HCT116 (cell line): ENCODE measurements around the gene PRTG. TPM values are rescaled to one million over a fixed set of nuclear protein-coding genes. Genes with fewer than 3 reads are reported as not detected.

Experiments used
- ATAC-seq: fragments of 200-7000 bp; cut with Tn5 transposase; 2 replicates; pipeline ENCODE4 v1.9.1; 2020; ENCODE audit warnings: mild to moderate bottlenecking, moderate library complexity
- BruUV-seq: library from RNA; stranded (reverse); fragments of 400-500 nt; replicated peaks from 2 replicates; lab custom pipeline; 2021; lab: Mats Ljungman, UMichigan
- CTCF ChIA-PET: fragments of 300-600 bp; sonication (Branson Sonifier 250); formaldehyde crosslinking; loops from one replicate; lab custom pipeline; 2021; ENCODE audit warnings: antibody characterized with exemption; lab: Charles Lee
- POLR2A ChIA-PET: fragments of 300-600, 350-600 bp; sonication (Branson Sonifier 250); formaldehyde crosslinking; loops from one replicate; lab custom pipeline; 2021; ENCODE audit warnings: antibody characterized with exemption; lab: Charles Lee
- RAD21 ChIA-PET, 2 experiments: fragments of 300-600 bp; sonication (Branson Sonifier 250); formaldehyde crosslinking; loops; one replicate each; lab custom pipeline; 2023; ENCODE audit warnings: low total read pairs in 2 of 2; ENCODE audit not compliant: uncharacterized antibody in 2 of 2, unreplicated experiment in 2 of 2, low non-redundant PET in 1 of 2; lab: Charles Lee
- DNase-seq: peaks from one replicate; pipeline ENCODE4 v3.0.0-alpha.2; 2010; ENCODE audit warnings: low read depth, low spot score
- H2AFZ ChIP-seq: fragments of 200-600 bp; shearing (Covaris generic), sonication (generic); 2 replicates; pipeline ENCODE4 v1.6.1; 2017; ENCODE audit warnings: low read depth, mixed run types, mixed read lengths, antibody characterized with exemption, low read length; ENCODE audit not compliant: poor library complexity, severe bottlenecking
- H3K27ac ChIP-seq: 2 replicates; pipeline ENCODE4 v1.5.1; 2012; ENCODE audit warnings: low read depth, low read length
- H3K27me3 ChIP-seq: fragments of 200-600 bp; sonication (generic); 2 replicates; pipeline ENCODE4 v1.6.1; 2016; ENCODE audit warnings: mixed run types, low read length, mixed read lengths; ENCODE audit not compliant: insufficient read depth
- H3K36me3 ChIP-seq, 2 experiments: fragments of 200-500 bp in 1 of 2; fragments of 200-600 bp in 1 of 2; sonication (Bioruptor generic) in 1 of 2; sonication (generic) in 1 of 2; 2 replicates each; pipeline versions ENCODE4 v1.5.1 to v1.6.1; 2014 to 2016; ENCODE audit warnings: low read length in 2 of 2, inconsistent platforms in 1 of 2, mixed read lengths in 1 of 2, mixed run types in 1 of 2; ENCODE audit not compliant: insufficient read depth in 2 of 2, control insufficient read depth in 1 of 2
- H3K4me1 ChIP-seq, 2 experiments: fragments of 200-600 bp in 1 of 2; sonication (generic) in 1 of 2; 2 replicates each; pipeline versions ENCODE4 v1.5.1 to v1.6.1; 2012 to 2017; ENCODE audit warnings: low read length in 2 of 2, inconsistent platforms in 1 of 2, mild to moderate bottlenecking in 1 of 2, mixed read lengths in 1 of 2, mixed run types in 1 of 2, moderate library complexity in 1 of 2; ENCODE audit not compliant: insufficient read depth in 2 of 2, control insufficient read depth in 1 of 2
- H3K4me2 ChIP-seq: fragments of 200-600 bp; sonication (generic); 2 replicates; pipeline ENCODE4 v1.6.1; 2017; ENCODE audit warnings: mixed run types, low read length, mixed read lengths
- H3K4me3 ChIP-seq, 2 experiments: fragments of 200-600 bp in 1 of 2; sonication (generic) in 1 of 2; replicated peaks in 1 of 2; 2 replicates each; pipeline ENCODE4 v1.5.1; 2011 to 2016; ENCODE audit warnings: low read length in 2 of 2, control low read depth in 1 of 2, low read depth in 1 of 2, mild to moderate bottlenecking in 1 of 2, mixed read lengths in 1 of 2, mixed run types in 1 of 2
- H3K79me2 ChIP-seq: fragments of 200-600 bp; sonication (generic); 2 replicates; pipeline ENCODE4 v1.6.1; 2017; ENCODE audit warnings: mild to moderate bottlenecking, mixed run types, low read length, moderate library complexity, mixed read lengths; ENCODE audit not compliant: insufficient read depth
- H3K9ac ChIP-seq: fragments of 200-600 bp; sonication (generic); 2 replicates; pipeline ENCODE4 v1.6.1; 2016; ENCODE audit warnings: low read length, mixed read lengths
- H3K9me2 ChIP-seq: fragments of 200-600 bp; sonication (generic), shearing (Covaris generic); 2 replicates; pipeline ENCODE4 v1.6.1; 2017; ENCODE audit warnings: mixed run types, mild to moderate bottlenecking, moderate library complexity; ENCODE audit not compliant: insufficient read depth
- H3K9me3 ChIP-seq, 2 experiments: fragments of 200-500 bp in 1 of 2; fragments of 200-600 bp in 1 of 2; sonication (Bioruptor generic) in 1 of 2; sonication (generic) in 1 of 2; 2 replicates each; pipeline ENCODE4 v1.6.1; 2014 to 2017; ENCODE audit warnings: low read length in 2 of 2, mixed read lengths in 2 of 2, inconsistent platforms in 1 of 2, low read depth in 1 of 2, mild to moderate bottlenecking in 1 of 2, mixed run types in 1 of 2, moderate library complexity in 1 of 2; ENCODE audit not compliant: control insufficient read depth in 1 of 2, insufficient read depth in 1 of 2
- H4K20me1 ChIP-seq: fragments of 200-600 bp; sonication (generic), shearing (Covaris generic); 2 replicates; pipeline ENCODE4 v1.6.1; 2017; ENCODE audit warnings: mixed run types, mild to moderate bottlenecking, moderate library complexity; ENCODE audit not compliant: insufficient read depth
- CEBPB ChIP-seq: IDR thresholded peaks from 2 replicates; pipeline ENCODE4 v1.6.1; 2012; ENCODE audit warnings: low read depth
- CTCF ChIP-seq, 3 experiments: fragments of 200-600 bp in 1 of 3; sonication (generic) in 1 of 3; IDR thresholded peaks in 2 of 3; conservative IDR thresholded peaks in 1 of 3; 2 replicates each; pipeline ENCODE4 v1.5.1; 2012 to 2017; ENCODE audit warnings: low read depth in 2 of 3, low read length in 2 of 3, antibody characterized with exemption in 1 of 3, borderline replicate concordance in 1 of 3, control low read depth in 1 of 3, mild to moderate bottlenecking in 1 of 3, mixed read lengths in 1 of 3, mixed run types in 1 of 3, moderate library complexity in 1 of 3; ENCODE audit not compliant: insufficient read depth in 1 of 3
- ELF1 ChIP-seq: IDR thresholded peaks from 2 replicates; pipeline ENCODE4 v1.6.1; 2012; ENCODE audit warnings: low read depth, borderline replicate concordance
- EZH2 ChIP-seq: fragments of 200-600 bp; sonication (generic); IDR thresholded peaks from 2 replicates; pipeline ENCODE4 v1.6.1; 2017; ENCODE audit warnings: antibody characterized with exemption, mixed run types
- EZH2phosphoT487 ChIP-seq: fragments of 200-600 bp; IDR thresholded peaks from 2 replicates; pipeline ENCODE4 v1.6.1; 2018; ENCODE audit warnings: antibody characterized with exemption, borderline replicate concordance
- FOSL1 ChIP-seq: IDR thresholded peaks from 2 replicates; pipeline ENCODE4 v1.6.1; 2012; ENCODE audit warnings: low read depth
- JUND ChIP-seq: IDR thresholded peaks from 2 replicates; pipeline ENCODE4 v1.6.1; 2012
- POLR2AphosphoS5 ChIP-seq: IDR thresholded peaks from 2 replicates; pipeline ENCODE4 v1.6.1; 2011; ENCODE audit warnings: mild to moderate bottlenecking, low read depth, low read length, moderate library complexity
- REST ChIP-seq: IDR thresholded peaks from 2 replicates; pipeline ENCODE4 v1.6.1; 2012; ENCODE audit warnings: low read depth
- SIN3A ChIP-seq: IDR thresholded peaks from 2 replicates; pipeline ENCODE4 v1.6.1; 2012; ENCODE audit warnings: low read depth
- SP1 ChIP-seq: IDR thresholded peaks from 2 replicates; pipeline ENCODE4 v1.6.1; 2012; ENCODE audit warnings: low read depth
- TCF7L2 ChIP-seq: IDR thresholded peaks from 2 replicates; pipeline ENCODE4 v1.7.0; 2011; ENCODE audit warnings: borderline replicate concordance, inconsistent platforms; ENCODE audit not compliant: insufficient read depth, insufficient read length; ENCODE audit errors: extremely low read depth
- ZNF274 ChIP-seq: fragments of 200-500 bp; sonication (Bioruptor generic); IDR thresholded peaks from 2 replicates; pipeline ENCODE4 v1.6.1; 2014; ENCODE audit warnings: mild to moderate bottlenecking, low read depth, low read length, inconsistent platforms
- intact Hi-C: fragments of 100-400 bp; cut with micrococcal nuclease; formaldehyde crosslinking; loops from 2 replicates; pipeline ENCODE4 v1.10.0; 2022
- total RNA-seq: library from RNA; stranded (reverse); gene quantifications from one replicate; pipeline ENCODE4 v1.2.1, GENCODE V29; 2021; ENCODE audit not compliant: unreplicated experiment

PRTG gene
- total RNA-seq, 1 experiment from 2014 or later, result not detected

GRCh38 chr15:55770806-55771205 lies 27.9 kb upstream of the PRTG start:
- H4K20me1 ChIP-seq, result no peaks in the 10 kb centered on the region
- DNase-seq (no peak), ATAC-seq (no peak)
- H3K36me3 ChIP-seq, result no peaks in the 10 kb centered on the region
- H3K9me2 ChIP-seq, result no peaks in the 10 kb centered on the region
- no peak overlapping the region for H3K27ac ChIP-seq
- intact Hi-C loops, result no loop called here
- POLR2A ChIA-PET, result no interaction called here
- H3K4me2 ChIP-seq, result no peak overlapping the region
- no peaks in the 10 kb centered on the region for H3K27me3 ChIP-seq
- H3K79me2 ChIP-seq, result no peaks in the 10 kb centered on the region
- TF ChIP-seq EZH2phosphoT487 (no peak), POLR2AphosphoS5 (no peak), EZH2 (no peak), ELF1 (no peak), REST (no peak)
- H3K4me3 ChIP-seq, result no peak overlapping the region
- H3K9me3 ChIP-seq, result no peaks in the 10 kb centered on the region
- CTCF ChIA-PET, result no interaction called here
- BruUV-seq, result no TSS peak
- H3K9ac ChIP-seq, result no peak overlapping the region
- H3K4me1 ChIP-seq, result no peaks in the 10 kb centered on the region
- RAD21 ChIA-PET, result no interaction called here
- no peak overlapping the region for H2AFZ ChIP-seq

- H3K4me1 ChIP-seq, result no peaks in the 10 kb centered on the region
- POLR2A ChIA-PET, result interaction anchor here (1.1 kb wide), 1 partner anchor 11 kb away, joined by 3 read pairs; no protein-coding TSS in a partner anchor
- no peaks in the 10 kb centered on the region for H3K36me3 ChIP-seq
- CTCF ChIA-PET, result no interaction called here
- H2AFZ ChIP-seq, result no peak overlapping the region
- H3K9me3 ChIP-seq, result no peaks in the 10 kb centered on the region
- intact Hi-C loops, result no loop called here
- H3K79me2 ChIP-seq, result no peaks in the 10 kb centered on the region
- H3K9ac ChIP-seq, result no peak overlapping the region
- BruUV-seq, result no TSS peak
- RAD21 ChIA-PET, result no interaction called here
- no peak overlapping the region for H3K27ac ChIP-seq
- DNase-seq (no peak), ATAC-seq (no peak)
- no peaks in the 10 kb centered on the region for H3K9me2 ChIP-seq
- TF ChIP-seq SP1 (no peak), JUND (no peak), CTCF (IDR thresholded peaks at IDR 0.05 in 2 of 3, conservative IDR thresholded peaks at IDR 0.05 in 1 of 3; ENCODE audit: borderline replicate concordance in 1 of 3, insufficient read depth in 1 of 3, low read depth in 2 of 3, low read length in 2 of 3) (no peak), ZNF274 (no peak), SIN3A (no peak), CEBPB (no peak), FOSL1 (no peak), TCF7L2 (no peak), EZH2phosphoT487 (no peak)
- H3K27me3 ChIP-seq, result no peaks in the 10 kb centered on the region
- H4K20me1 ChIP-seq, result no peaks in the 10 kb centered on the region
- H3K4me3 ChIP-seq, result no peak overlapping the region
- H3K4me2 ChIP-seq, result no peak overlapping the region
These were observed 27.3 kb upstream of the PRTG start for GRCh38 chr15:55770261-55770660.
